LNCaP clone FGC (cell line): Measurements from ENCODE around the gene DNAH7.
"Not testable (repeated sequence)": the region's sequence is repeated elsewhere in the genome, so short reads cannot be mapped to it uniquely, and the experiment has no call there.

Source experiments
- DNase-seq: peaks from one replicate; pipeline ENCODE4 v3.0.0-alpha.2; 2011; ENCODE audit warnings: low read depth
- H3K4me3 ChIP-seq: 2 replicates; pipeline ENCODE4 v1.5.1; 2011; ENCODE audit warnings: mild to moderate bottlenecking, low read depth, low read length, control low read depth
- TF ChIP-seq, protein P1 (sequence below): IDR thresholded peaks from 2 replicates; pipeline ENCODE4 v1.5.1; 2012; ENCODE audit warnings: mild to moderate bottlenecking; ENCODE audit not compliant: control insufficient read depth, insufficient read depth; ENCODE audit errors: extremely low read depth

The DNAH7 gene

DNA sequence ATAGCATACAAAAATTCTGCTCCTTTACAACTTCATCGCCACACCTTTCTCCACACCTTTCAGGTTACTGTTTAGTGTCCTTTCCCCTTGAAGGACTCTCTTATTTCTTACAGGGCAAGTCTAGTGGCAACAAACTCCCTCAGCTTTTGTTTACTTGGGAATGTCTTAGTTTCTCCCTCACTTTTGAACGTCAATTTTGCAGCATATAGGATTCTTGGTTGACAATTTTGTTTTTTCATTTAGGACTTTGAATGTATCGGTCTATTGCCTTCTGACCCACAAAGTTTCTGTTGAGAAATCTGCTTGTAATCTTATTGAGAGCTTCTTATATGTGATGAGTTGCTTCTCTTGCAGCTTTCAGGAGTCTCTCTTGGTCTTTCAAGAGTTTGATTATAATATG, 368.2 kb downstream of the DNAH7 start:
- H3K4me3 ChIP-seq = no peak overlapping the region
- no peak for DNase-seq
- TF ChIP-seq, protein P1, sequence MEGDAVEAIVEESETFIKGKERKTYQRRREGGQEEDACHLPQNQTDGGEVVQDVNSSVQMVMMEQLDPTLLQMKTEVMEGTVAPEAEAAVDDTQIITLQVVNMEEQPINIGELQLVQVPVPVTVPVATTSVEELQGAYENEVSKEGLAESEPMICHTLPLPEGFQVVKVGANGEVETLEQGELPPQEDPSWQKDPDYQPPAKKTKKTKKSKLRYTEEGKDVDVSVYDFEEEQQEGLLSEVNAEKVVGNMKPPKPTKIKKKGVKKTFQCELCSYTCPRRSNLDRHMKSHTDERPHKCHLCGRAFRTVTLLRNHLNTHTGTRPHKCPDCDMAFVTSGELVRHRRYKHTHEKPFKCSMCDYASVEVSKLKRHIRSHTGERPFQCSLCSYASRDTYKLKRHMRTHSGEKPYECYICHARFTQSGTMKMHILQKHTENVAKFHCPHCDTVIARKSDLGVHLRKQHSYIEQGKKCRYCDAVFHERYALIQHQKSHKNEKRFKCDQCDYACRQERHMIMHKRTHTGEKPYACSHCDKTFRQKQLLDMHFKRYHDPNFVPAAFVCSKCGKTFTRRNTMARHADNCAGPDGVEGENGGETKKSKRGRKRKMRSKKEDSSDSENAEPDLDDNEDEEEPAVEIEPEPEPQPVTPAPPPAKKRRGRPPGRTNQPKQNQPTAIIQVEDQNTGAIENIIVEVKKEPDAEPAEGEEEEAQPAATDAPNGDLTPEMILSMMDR = no peak

DNA sequence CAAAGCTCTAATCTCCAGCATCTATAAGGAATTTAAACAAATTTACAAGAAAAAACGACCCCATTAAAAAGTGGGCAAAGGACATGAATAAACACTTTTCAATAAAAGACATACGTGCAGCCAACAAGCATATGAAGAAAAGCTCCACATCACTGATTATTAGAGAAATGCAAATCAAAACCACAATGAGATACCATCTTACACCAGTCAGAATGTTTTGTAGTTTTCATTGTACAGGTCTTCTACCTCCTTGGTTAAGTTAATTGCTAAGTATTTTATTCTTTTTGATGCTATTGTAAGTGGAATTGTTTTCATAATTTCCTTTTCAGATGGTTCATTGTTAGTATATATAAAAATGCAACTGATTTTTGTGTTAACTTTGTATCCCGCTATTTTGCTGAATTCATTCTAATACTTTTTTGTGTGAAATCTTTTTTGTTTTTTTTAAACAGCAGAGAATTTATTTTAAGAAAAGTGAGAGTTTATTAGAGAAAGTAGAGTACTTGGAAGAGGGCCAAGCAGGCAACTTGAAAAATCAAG, 370.9 kb downstream of the DNAH7 start:
- TF ChIP-seq, protein P1 = no peak
- no peak overlapping the region for H3K4me3 ChIP-seq
- DNase-seq = no peak

GRCh38 chr2:195696012-195696411, 372.6 kb downstream of the DNAH7 start:
- TF ChIP-seq, protein P1 = no peak
- no peak overlapping the region for H3K4me3 ChIP-seq
- no peak for DNase-seq

- TF ChIP-seq, protein P1 = no peak
- H3K4me3 ChIP-seq = no peak overlapping the region
- DNase-seq = no peak
These were observed 373.5 kb downstream of the DNAH7 start for GRCh38 chr2:195695002-195695631.

DNA sequence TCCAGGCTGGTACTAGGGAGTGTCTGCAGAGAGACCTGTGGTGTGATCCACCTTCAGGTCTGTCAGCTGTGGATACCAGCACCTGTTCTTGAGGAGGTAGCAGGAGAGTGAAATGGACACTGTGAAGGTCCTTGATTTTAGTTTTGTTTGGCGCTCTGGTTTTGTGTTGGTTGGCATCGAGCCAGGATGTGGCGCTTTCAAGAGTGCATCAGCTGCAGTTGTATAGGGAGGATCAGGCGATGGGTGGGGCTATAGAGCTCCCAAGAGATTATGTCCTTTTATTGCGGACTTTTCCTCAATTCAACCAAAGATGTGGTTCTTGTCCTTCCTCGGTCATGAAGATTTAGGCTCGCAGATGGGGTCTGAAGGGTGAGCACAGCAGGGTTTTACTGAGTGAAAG, 374.1 kb downstream of the DNAH7 start:
- TF ChIP-seq, protein P1 = no peak
- no peak for DNase-seq
- no peak overlapping the region for H3K4me3 ChIP-seq

DNA sequence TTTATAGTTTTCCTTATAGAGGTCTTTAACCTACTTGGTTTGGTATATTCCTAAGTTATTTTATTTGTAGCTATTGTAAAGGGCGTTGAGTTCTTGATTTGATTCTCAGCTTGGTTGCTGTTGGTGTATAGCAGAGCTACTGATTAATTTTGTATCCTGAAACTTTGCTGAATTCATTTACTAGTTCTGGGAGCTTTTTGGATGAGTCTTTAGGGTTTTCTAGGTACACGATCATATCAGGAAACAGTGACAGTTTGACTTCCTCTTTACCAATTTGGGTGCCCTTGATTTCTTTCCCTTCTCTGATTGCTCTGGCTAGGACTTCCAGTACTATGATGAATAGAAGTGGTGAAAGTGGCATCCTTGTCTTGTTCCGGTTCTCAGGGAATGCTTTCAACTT, 376.1 kb downstream of the DNAH7 start:
- not testable (repeated sequence) for H3K4me3 ChIP-seq, DNase-seq
